Measurements from ENCODE around the gene BACH2.

BACH2 gene

DNA sequence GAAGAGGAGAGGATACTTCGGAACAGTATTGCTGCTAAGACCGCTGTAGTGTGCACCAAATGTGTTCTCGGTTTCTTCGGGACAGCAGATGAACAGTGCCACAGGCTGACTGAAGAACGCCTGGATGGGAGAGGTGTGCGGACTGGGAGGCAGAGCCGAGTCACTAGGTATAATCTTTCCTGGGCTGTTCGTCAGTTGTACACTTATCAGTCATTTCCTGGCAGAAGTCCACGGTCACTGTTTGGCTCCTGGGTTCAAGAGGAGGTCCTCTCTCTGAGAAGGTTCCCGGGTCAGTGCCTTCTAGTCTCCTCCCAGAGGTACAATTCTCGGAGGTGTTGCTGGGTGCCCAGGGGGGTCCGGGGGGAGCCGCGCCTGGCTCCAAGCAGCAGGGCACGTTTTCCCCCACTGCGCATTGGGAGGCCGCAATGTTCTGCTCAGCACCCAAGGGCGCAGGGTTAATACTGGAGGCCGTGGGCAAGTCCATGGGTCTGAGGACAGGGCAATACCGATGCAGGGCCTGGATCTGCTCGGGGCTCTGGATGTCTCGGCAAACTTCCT lies 364.3 kb downstream of the BACH2 start:
- H2BK12ac ChIP-seq (ENCODE audit: low read length): no peak overlapping the region
- no peaks in the 10 kb centered on the region for H3K27me3 ChIP-seq (ENCODE audit: control insufficient read depth in 3 of 3, insufficient read depth in 3 of 3, low read depth in 1 of 3, low read length in 3 of 3)
- H3K4me1 ChIP-seq (ENCODE audit: control insufficient read depth in 2 of 2, insufficient read depth in 1 of 2, low read depth in 1 of 2, low read length in 2 of 2): peaks cover 7 to 13% of the 10 kb centered on the region in 2 donors
- H2AFZ ChIP-seq (ENCODE audit: low read length): no peak overlapping the region
- H2AK5ac ChIP-seq (ENCODE audit: low read depth, low read length): no peak overlapping the region
- H4K91ac ChIP-seq (ENCODE audit: low read depth, low read length, poor library complexity): no peak overlapping the region
- peak overlapping the region in 1 of 2 donors; percentile 54 for H3K4me3 ChIP-seq (ENCODE audit: low read length in 2 of 2)
- H3K36me3 ChIP-seq (replicated peaks in 1 of 2; ENCODE audit: control insufficient read depth in 2 of 2, insufficient read depth in 2 of 2, low read length in 2 of 2): peaks cover 6 to 7% of the 10 kb centered on the region in 2 donors
- no peaks in the 10 kb centered on the region for H3K79me1 ChIP-seq (ENCODE audit: low read depth, low read length)
- H2BK5ac ChIP-seq (ENCODE audit: low read length): no peak overlapping the region
- H3K14ac ChIP-seq (ENCODE audit: low read length): no peak overlapping the region
- no peak overlapping the region for H3K18ac ChIP-seq (ENCODE audit: low read length)
- no peak overlapping the region for H4K8ac ChIP-seq (ENCODE audit: low read depth, low read length)
- no peak overlapping the region for H3K4ac ChIP-seq (ENCODE audit: low read length)
- H2BK120ac ChIP-seq (ENCODE audit: low read depth, low read length): no peak overlapping the region
- no peak overlapping the region for H3K23ac ChIP-seq (ENCODE audit: low read depth, low read length, poor library complexity)
- H3K9ac ChIP-seq (ENCODE audit: low read depth, low read length, poor library complexity): no peak overlapping the region
- no peaks in the 10 kb centered on the region for H3K9me3 ChIP-seq (replicated peaks in 1 of 2; ENCODE audit: control insufficient read depth in 2 of 2, insufficient read depth in 1 of 2, low read depth in 1 of 2, low read length in 2 of 2)
- no peak overlapping the region for H3K4me2 ChIP-seq (ENCODE audit: insufficient read depth, low read length, poor library complexity, severe bottlenecking)
- no peak overlapping the region for H3K27ac ChIP-seq (replicated peaks; ENCODE audit: low read length)
- no CpG with 5 or more reads among the region's 22 CpGs for whole genome bisulfite sequencing, 2 donors (ENCODE audit: extremely low coverage in 2 of 2, insufficient read length in 2 of 2, insufficient replicate concordance in 1 of 2)
- H2BK15ac ChIP-seq (ENCODE audit: low read length): no peak overlapping the region
- no peak for DNase-seq (ENCODE audit: low spot score)

GRCh38 chr6:89930789-89931188 lies 365.9 kb downstream of the BACH2 start:
- no peak overlapping the region for H3K27ac ChIP-seq (replicated peaks; ENCODE audit: low read length)
- no peak overlapping the region for H3K4me2 ChIP-seq (ENCODE audit: insufficient read depth, low read length, poor library complexity, severe bottlenecking)
- H3K27me3 ChIP-seq (ENCODE audit: control insufficient read depth in 3 of 3, insufficient read depth in 3 of 3, low read depth in 1 of 3, low read length in 3 of 3): no peaks in the 10 kb centered on the region
- no peak overlapping the region for H2BK15ac ChIP-seq (ENCODE audit: low read length)
- no peak overlapping the region for H2AK5ac ChIP-seq (ENCODE audit: low read depth, low read length)
- H2AFZ ChIP-seq (ENCODE audit: low read length): no peak overlapping the region
- no peak overlapping the region for H4K91ac ChIP-seq (ENCODE audit: low read depth, low read length, poor library complexity)
- H4K8ac ChIP-seq (ENCODE audit: low read depth, low read length): no peak overlapping the region
- no CpG with 5 or more reads among the region's 5 CpGs for WGBS, 2 donors (ENCODE audit: extremely low coverage in 2 of 2, insufficient read length in 2 of 2, insufficient replicate concordance in 1 of 2)
- H2BK5ac ChIP-seq (ENCODE audit: low read length): no peak overlapping the region
- H3K79me1 ChIP-seq (ENCODE audit: low read depth, low read length): no peaks in the 10 kb centered on the region
- H3K9ac ChIP-seq (ENCODE audit: low read depth, low read length, poor library complexity): peak overlapping the region; percentile 7
- no peak overlapping the region for H2BK120ac ChIP-seq (ENCODE audit: low read depth, low read length)
- no peak overlapping the region for H3K14ac ChIP-seq (ENCODE audit: low read length)
- peaks cover 3 to 7% of the 10 kb centered on the region in 2 donors for H3K36me3 ChIP-seq (replicated peaks in 1 of 2; ENCODE audit: control insufficient read depth in 2 of 2, insufficient read depth in 2 of 2, low read length in 2 of 2)
- H2BK12ac ChIP-seq (ENCODE audit: low read length): no peak overlapping the region
- DNase-seq (ENCODE audit: low spot score): no peak
- H3K4me3 ChIP-seq (ENCODE audit: low read length in 2 of 2): no peak overlapping the region
- peak overlapping the region; percentile 29 for H3K18ac ChIP-seq (ENCODE audit: low read length)
- H3K4ac ChIP-seq (ENCODE audit: low read length): no peak overlapping the region
- H3K9me3 ChIP-seq (replicated peaks in 1 of 2; ENCODE audit: control insufficient read depth in 2 of 2, insufficient read depth in 1 of 2, low read depth in 1 of 2, low read length in 2 of 2): no peaks in the 10 kb centered on the region
- H3K4me1 ChIP-seq (ENCODE audit: control insufficient read depth in 2 of 2, insufficient read depth in 1 of 2, low read depth in 1 of 2, low read length in 2 of 2): peaks cover 7 to 13% of the 10 kb centered on the region in 2 donors
- H3K23ac ChIP-seq (ENCODE audit: low read depth, low read length, poor library complexity): no peak overlapping the region

DNA sequence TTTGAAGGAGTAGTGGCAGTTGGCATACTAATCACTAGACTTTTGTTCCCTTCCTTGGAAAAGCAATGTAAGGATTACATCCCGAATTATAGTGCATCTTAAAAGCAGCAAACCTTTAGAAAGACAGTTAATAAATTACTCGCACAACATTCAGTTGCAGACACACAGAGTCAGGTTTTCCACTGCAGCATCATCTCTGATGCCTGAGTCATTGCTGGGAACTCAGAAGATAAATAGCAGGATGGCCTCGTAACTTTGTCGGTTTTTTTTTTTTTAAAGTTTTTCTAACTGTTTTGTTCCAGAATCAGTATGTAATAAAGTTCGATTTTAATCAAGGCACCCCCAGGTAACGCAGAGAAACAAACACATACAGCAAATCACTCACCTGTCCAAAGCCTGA lies 368.0 kb downstream of the BACH2 start:
- no peak overlapping the region for H3K27ac ChIP-seq (replicated peaks; ENCODE audit: low read length)

DNA sequence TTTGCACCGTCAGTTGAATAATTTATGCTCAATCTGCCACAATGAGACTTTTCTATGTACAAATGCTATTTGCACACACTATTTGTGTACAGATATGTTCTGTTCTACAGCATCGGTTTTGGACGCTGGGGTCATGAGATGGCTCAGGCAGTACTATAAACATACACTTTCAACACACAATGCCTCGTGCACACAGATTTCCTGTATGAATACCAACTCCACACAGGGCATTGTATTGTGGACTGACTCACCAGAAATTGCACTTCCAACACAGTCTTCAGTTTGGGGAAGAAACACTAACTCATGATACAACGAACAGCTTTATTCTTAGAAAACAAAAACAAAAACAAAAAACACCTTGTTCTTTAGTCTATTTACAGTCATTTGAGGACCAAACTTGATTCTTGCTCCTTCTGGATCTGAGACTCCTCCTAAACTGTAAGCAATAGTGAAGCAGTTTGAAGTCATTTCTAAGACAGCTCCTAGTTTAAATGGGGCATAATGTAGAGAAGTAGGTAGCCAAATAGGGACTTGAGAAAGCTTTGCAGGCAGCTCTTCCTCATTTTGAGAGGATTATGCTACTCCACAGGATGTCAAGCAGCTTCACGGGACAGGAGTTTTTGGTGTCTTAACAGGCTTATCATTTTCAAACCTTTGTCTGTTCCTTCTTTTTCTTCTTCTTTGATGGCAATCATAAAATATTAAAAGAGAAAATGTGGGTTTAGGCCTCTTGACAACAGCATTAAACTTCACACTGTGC lies 368.7 kb downstream of the BACH2 start:
- no peak overlapping the region for H3K27ac ChIP-seq (replicated peaks; ENCODE audit: low read length)
- DNase-seq (ENCODE audit: low spot score): no peak

More for the DNA sequence above, 368.0 kb downstream of the BACH2 start:
- no peak overlapping the region for H3K14ac ChIP-seq (ENCODE audit: low read length)
- no peak overlapping the region for H3K18ac ChIP-seq (ENCODE audit: low read length)
- H3K4ac ChIP-seq (ENCODE audit: low read length): no peak overlapping the region
- no peak overlapping the region for H4K91ac ChIP-seq (ENCODE audit: low read depth, low read length, poor library complexity)
- peaks cover 7 to 13% of the 10 kb centered on the region in 2 donors for H3K4me1 ChIP-seq (ENCODE audit: control insufficient read depth in 2 of 2, insufficient read depth in 1 of 2, low read depth in 1 of 2, low read length in 2 of 2)
- no peak for DNase-seq (ENCODE audit: low spot score)
- H2BK120ac ChIP-seq (ENCODE audit: low read depth, low read length): no peak overlapping the region
- H4K8ac ChIP-seq (ENCODE audit: low read depth, low read length): no peak overlapping the region
- H3K79me1 ChIP-seq (ENCODE audit: low read depth, low read length): no peaks in the 10 kb centered on the region
- no peak overlapping the region for H2BK15ac ChIP-seq (ENCODE audit: low read length)
- H2BK12ac ChIP-seq (ENCODE audit: low read length): no peak overlapping the region
- no peak overlapping the region for H3K4me2 ChIP-seq (ENCODE audit: insufficient read depth, low read length, poor library complexity, severe bottlenecking)
- H3K23ac ChIP-seq (ENCODE audit: low read depth, low read length, poor library complexity): no peak overlapping the region
- no peak overlapping the region for H2AK5ac ChIP-seq (ENCODE audit: low read depth, low read length)
- no peak overlapping the region for H2AFZ ChIP-seq (ENCODE audit: low read length)
- no peak overlapping the region for H3K4me3 ChIP-seq (ENCODE audit: low read length in 2 of 2)
- H2BK5ac ChIP-seq (ENCODE audit: low read length): no peak overlapping the region
- H3K36me3 ChIP-seq (replicated peaks in 1 of 2; ENCODE audit: control insufficient read depth in 2 of 2, insufficient read depth in 2 of 2, low read length in 2 of 2): peaks cover 3 to 7% of the 10 kb centered on the region in 2 donors
- H3K9ac ChIP-seq (ENCODE audit: low read depth, low read length, poor library complexity): no peak overlapping the region
- no peaks in the 10 kb centered on the region for H3K9me3 ChIP-seq (replicated peaks in 1 of 2; ENCODE audit: control insufficient read depth in 2 of 2, insufficient read depth in 1 of 2, low read depth in 1 of 2, low read length in 2 of 2)
- no peaks in the 10 kb centered on the region for H3K27me3 ChIP-seq (ENCODE audit: control insufficient read depth in 3 of 3, insufficient read depth in 3 of 3, low read depth in 1 of 3, low read length in 3 of 3)
- WGBS, 2 donors (ENCODE audit: extremely low coverage in 2 of 2, insufficient read length in 2 of 2, insufficient replicate concordance in 1 of 2): no CpG with 5 or more reads among the region's 6 CpGs

More for the DNA sequence above, 368.7 kb downstream of the BACH2 start:
- H3K27me3 ChIP-seq (ENCODE audit: control insufficient read depth in 3 of 3, insufficient read depth in 3 of 3, low read depth in 1 of 3, low read length in 3 of 3): no peaks in the 10 kb centered on the region
- H3K4me2 ChIP-seq (ENCODE audit: insufficient read depth, low read length, poor library complexity, severe bottlenecking): no peak overlapping the region
- no peak overlapping the region for H3K9ac ChIP-seq (ENCODE audit: low read depth, low read length, poor library complexity)
- H3K23ac ChIP-seq (ENCODE audit: low read depth, low read length, poor library complexity): no peak overlapping the region
- no peak overlapping the region for H4K8ac ChIP-seq (ENCODE audit: low read depth, low read length)
- no peak overlapping the region for H4K91ac ChIP-seq (ENCODE audit: low read depth, low read length, poor library complexity)
- no peak overlapping the region for H2BK12ac ChIP-seq (ENCODE audit: low read length)
- no peaks in the 10 kb centered on the region for H3K9me3 ChIP-seq (replicated peaks in 1 of 2; ENCODE audit: control insufficient read depth in 2 of 2, insufficient read depth in 1 of 2, low read depth in 1 of 2, low read length in 2 of 2)
- no peak overlapping the region for H2BK5ac ChIP-seq (ENCODE audit: low read length)
- no peak overlapping the region for H3K14ac ChIP-seq (ENCODE audit: low read length)
- no peak overlapping the region for H2AK5ac ChIP-seq (ENCODE audit: low read depth, low read length)
- no peak overlapping the region for H2AFZ ChIP-seq (ENCODE audit: low read length)
- H3K4me3 ChIP-seq (ENCODE audit: low read length in 2 of 2): no peak overlapping the region
- H3K4ac ChIP-seq (ENCODE audit: low read length): no peak overlapping the region
- no CpG with 5 or more reads among the region's 6 CpGs for WGBS, 2 donors (ENCODE audit: extremely low coverage in 2 of 2, insufficient read length in 2 of 2, insufficient replicate concordance in 1 of 2)
- H3K36me3 ChIP-seq (replicated peaks in 1 of 2; ENCODE audit: control insufficient read depth in 2 of 2, insufficient read depth in 2 of 2, low read length in 2 of 2): peaks cover 3 to 7% of the 10 kb centered on the region in 2 donors
- no peaks in the 10 kb centered on the region for H3K79me1 ChIP-seq (ENCODE audit: low read depth, low read length)
- no peak overlapping the region for H2BK15ac ChIP-seq (ENCODE audit: low read length)
- no peak overlapping the region for H3K18ac ChIP-seq (ENCODE audit: low read length)
- H3K4me1 ChIP-seq (ENCODE audit: control insufficient read depth in 2 of 2, insufficient read depth in 1 of 2, low read depth in 1 of 2, low read length in 2 of 2): peaks cover 7 to 13% of the 10 kb centered on the region in 2 donors
- H2BK120ac ChIP-seq (ENCODE audit: low read depth, low read length): no peak overlapping the region
